ENCODE data around the gene CHKB.

Gene CHKB

DNA sequence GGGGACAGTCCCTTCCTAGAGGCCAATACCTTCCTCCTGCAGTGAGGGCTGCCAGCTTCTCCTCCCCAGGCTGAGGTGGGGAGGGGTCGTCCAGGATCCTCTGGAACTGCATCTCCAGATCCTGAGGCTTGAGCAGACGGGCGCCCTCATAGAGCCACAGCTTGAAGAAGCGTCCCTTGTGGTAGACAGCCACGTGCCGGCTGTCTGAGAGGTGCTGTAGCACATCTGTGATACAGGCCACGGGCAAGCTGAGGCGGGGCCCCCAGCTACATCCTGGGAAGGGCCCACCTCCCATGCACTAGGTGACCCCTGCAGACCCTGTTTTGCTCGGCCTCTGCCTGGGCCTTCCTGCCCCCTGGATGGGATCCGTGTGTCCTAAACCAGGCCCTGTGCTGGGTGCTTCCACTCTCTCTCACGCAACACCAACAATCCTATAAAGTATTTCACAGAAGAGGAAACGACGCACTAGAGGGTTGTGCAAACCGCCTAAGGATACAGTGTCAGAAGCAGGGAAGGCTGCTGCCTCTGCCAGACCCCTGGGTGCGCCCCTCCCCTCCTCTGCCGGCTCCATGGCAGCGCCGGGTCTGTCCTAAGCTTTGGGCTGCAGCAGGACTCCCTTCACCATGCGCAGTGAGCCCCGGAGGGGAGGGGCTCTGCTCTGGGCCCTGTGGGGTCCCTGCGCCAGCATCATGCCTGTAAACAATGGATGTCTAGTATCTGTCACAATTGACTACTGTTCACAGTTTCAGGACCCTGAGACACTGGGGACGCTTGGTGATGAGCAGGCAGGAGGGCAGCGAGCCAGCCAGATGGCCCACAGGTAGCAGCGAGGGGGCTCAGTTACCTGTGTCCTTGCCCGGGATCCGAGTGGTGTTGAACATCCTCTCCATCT lies 8.9 kb downstream of the CHKB start:
- DNase-seq (ENCODE audit: low read depth, low spot score), result no peak

DNA sequence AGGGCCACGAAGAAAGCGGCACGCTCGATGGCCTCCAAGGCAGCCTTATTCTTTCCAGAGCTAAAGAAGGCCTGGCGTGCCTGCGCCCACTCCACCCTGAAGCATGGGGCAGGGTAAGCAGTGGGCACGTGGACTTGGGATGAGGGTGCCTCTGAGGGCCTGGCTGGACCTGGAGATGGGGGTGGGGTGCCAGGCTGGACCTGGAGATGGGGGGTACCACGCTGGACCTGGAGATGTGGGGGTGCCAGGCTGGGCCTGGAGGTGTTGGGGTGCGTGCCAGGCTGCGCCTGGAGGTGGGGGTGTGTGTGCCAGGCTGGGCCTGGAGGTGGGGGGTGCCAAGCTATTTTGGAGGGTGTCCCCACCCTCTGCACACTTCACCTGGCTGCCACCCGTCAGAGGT lies 9.7 kb downstream of the CHKB start:
- no peak for DNase-seq (ENCODE audit: low read depth, low spot score)

- no peak for DNase-seq (ENCODE audit: low read depth, low spot score)
These were observed 11.1 kb downstream of the CHKB start for GRCh38 chr22:50571264-50572175.

GRCh38 chr22:50570861-50571260 lies 11.8 kb downstream of the CHKB start:
- no peak for DNase-seq (ENCODE audit: low read depth, low spot score)

GRCh38 chr22:50569896-50570535 lies 12.6 kb downstream of the CHKB start:
- no peak for DNase-seq (ENCODE audit: low read depth, low spot score)

DNA sequence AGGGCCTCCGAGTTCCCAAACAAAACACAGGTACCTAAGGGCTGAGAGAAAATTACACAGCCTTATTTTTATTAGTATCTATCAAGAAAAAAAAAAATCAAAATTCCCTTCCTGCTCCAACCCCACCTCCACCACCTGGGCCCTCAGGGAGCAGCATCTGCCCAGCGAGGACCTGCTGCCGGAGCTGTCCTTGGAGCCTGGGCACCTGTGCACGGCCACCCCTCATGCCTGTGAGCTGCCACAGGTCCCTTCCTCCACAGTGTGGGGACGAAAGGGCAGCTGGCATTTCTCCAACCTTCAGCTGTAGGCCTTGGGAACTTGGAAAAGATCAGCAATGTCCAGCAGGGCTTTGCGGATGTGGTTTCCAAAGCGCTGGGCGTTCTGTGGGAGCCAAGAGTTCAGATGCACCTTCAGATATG lies 13.6 kb downstream of the CHKB start:
- no peak for DNase-seq (ENCODE audit: low read depth, low spot score)

- no peak for DNase-seq (ENCODE audit: low read depth, low spot score)
These were observed 14.0 kb downstream of the CHKB start for GRCh38 chr22:50568626-50569025.

DNA sequence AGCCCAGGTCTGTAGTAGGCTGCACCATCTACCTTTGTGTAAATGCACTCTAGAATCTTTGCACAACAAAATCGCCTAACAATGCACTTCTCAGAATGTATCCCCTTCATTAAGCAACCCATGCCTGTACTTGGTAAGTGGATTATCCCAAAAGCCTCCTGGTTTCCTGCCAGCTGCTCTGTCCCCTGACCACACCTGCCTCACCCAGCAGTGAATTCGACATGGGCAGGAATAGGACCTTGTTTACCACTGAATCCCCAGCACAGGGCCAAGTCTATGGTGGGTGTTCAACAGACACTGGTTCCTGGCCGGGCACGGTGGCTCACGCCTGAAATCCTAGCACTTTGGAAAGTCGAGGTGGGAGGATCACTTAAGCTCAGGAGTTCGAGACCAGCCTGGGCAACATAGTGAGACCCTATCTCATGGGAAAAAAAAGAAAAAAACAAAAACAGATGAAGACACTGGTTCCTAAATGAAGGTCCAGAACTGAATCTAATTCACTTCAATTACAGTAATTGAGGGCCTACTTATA lies 14.9 kb downstream of the CHKB start:
- DNase-seq (ENCODE audit: low read depth, low spot score), result no peak

GRCh38 chr22:50564289-50564688 lies 18.4 kb downstream of the CHKB start:
- DNase-seq (ENCODE audit: low read depth, low spot score), result no peak

- DNase-seq (ENCODE audit: low read depth, low spot score), result no peak
These were observed 19.1 kb downstream of the CHKB start for GRCh38 chr22:50563413-50564160.

DNA sequence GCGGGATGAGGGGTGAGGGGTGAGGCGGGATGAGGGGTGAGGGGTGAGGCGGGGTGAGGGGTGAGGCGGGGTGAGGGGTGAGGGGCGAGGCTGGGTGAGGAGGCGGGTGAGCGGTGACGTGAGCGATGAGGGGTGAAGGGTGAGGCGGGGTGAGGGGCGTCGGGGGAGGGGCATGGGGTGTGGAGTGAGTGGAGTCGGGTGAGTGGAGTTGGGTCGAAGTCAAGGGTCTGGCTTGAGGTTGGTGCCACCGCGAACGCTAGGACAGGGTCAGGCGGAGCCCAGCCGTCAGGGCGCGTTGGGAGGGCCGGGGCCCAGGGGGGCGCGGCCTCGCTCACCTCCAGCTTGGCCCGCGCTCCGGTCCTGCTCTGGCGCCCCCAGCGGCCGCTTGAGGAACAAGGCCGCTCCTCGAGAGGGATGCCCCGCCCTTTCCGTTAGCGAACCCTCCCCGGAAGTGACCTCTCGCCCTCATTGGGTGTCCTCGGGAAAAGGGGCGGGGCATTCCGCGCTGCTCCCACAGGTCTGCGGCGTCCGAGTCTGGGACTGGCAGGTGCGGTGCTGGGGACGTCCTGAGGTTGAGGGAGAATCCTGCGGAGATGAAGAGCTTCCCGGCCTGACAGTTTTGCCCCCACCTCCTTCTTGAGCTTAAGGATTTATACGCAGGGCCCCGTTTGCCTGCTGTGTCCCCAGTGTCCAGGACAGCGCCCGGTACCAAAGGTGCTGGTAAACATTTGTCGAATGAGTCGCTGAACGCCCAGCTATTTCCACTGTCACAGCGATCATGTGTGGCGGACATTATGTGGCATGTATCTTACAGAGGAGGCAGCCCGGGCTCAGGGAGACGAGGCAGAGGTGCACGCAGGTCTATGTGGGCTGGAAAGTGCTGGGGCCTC lies 19.9 kb downstream of the CHKB start, which contains the start of gene SYCE3:
SYCE3 (minus strand) TSS at position 397 of the 890 bp plus-strand sequence. CDS start 6,514 bp downstream, outside the sequence.
- DNase-seq (ENCODE audit: low read depth, low spot score), result peak; percentile 45

- DNase-seq (ENCODE audit: low read depth, low spot score), result no peak
These were observed 21.0 kb downstream of the CHKB start for GRCh38 chr22:50561401-50562358.

DNA sequence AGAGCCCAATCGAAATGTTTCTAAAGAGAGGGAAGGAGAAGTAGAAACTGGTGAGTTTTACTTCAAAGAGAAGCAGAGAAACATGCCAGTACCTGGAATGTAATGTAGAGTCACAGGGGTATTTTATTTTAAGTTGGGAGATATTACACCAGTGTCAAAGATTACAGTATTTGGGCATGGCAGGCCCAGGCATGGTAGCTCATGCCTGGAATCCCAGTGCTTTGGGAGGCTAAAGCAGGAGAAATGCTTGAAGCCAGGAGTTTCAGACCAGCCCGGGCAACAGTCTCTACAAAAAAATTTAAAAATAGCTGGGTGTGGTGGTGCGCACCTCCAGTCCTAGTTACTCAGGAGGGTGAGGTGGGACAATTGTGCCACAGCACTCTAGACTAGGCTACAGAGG lies 22.6 kb downstream of the CHKB start:
- no peak for DNase-seq (ENCODE audit: low read depth, low spot score)

- DNase-seq (ENCODE audit: low read depth, low spot score), result no peak
These were observed 25.9 kb downstream of the CHKB start for GRCh38 chr22:50556703-50557102.

- no peak for DNase-seq (ENCODE audit: low read depth, low spot score)
These were observed 29.3 kb downstream of the CHKB start for GRCh38 chr22:50553310-50553709.

GRCh38 chr22:50551160-50551752 lies 31.4 kb downstream of the CHKB start:
- no peak for DNase-seq (ENCODE audit: low read depth, low spot score)

DNA sequence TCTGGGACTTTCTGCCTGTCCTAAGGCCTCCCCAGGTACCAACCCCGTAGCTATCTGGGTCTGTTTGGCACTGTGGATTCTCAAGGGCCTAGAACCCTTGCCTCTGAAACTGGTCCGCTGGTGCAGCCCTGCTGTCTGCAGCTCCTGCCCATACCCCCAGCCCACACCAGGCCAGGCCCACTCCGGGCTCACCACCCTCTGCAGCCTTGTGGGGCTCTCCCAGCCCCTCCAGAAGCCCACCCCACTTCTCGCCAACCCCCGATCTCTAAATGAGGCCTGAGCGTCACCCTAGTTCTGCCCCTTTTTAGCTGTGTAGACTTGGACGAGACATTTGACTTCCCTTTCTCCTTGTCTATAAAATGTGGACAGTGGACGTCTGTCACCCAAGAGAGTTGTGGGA lies 32.3 kb downstream of the CHKB start:
- DNase-seq (ENCODE audit: low read depth, low spot score), result no peak
